22Rv1 (cell line): ENCODE measurements around the gene CDK11A.

ENCODE experiments used
- CTCF ChIP-seq: fragments of 450-650 bp; IDR thresholded peaks from 2 replicates; pipeline ENCODE4 v1.5.1; 2017; ENCODE audit warnings: mild to moderate bottlenecking
- ZFX ChIP-seq: fragments of 450-650 bp; IDR thresholded peaks from 2 replicates; pipeline ENCODE4 v1.6.1; 2017; ENCODE audit warnings: antibody characterized with exemption, borderline replicate concordance

- TF ChIP-seq CTCF (no peak), ZFX (no peak)
Observed at GRCh38 chr1:1755426-1755825, 31.3 kb upstream of the CDK11A start.
